Mammary epithelial cell (primary cell): ENCODE measurements around the gene TMEM82.

Experiments used
- EZH2 ChIP-seq: IDR thresholded peaks from 2 replicates; pipeline ENCODE4 v1.6.1; 2012; ENCODE audit warnings: low read length, inconsistent platforms, borderline replicate concordance
- TF ChIP-seq, protein P1 (sequence below), 2 donors: IDR thresholded peaks in 1 of 2; conservative IDR thresholded peaks in 1 of 2; 2 replicates each; pipeline ENCODE4 v1.5.1; 2011 to 2012; ENCODE audit warnings: inconsistent platforms in 2 of 2, low read length in 2 of 2, mild to moderate bottlenecking in 2 of 2, control low read depth in 1 of 2, low read depth in 1 of 2; ENCODE audit not compliant: insufficient read depth in 1 of 2; ENCODE audit errors: extremely low read depth in 1 of 2

DNA sequence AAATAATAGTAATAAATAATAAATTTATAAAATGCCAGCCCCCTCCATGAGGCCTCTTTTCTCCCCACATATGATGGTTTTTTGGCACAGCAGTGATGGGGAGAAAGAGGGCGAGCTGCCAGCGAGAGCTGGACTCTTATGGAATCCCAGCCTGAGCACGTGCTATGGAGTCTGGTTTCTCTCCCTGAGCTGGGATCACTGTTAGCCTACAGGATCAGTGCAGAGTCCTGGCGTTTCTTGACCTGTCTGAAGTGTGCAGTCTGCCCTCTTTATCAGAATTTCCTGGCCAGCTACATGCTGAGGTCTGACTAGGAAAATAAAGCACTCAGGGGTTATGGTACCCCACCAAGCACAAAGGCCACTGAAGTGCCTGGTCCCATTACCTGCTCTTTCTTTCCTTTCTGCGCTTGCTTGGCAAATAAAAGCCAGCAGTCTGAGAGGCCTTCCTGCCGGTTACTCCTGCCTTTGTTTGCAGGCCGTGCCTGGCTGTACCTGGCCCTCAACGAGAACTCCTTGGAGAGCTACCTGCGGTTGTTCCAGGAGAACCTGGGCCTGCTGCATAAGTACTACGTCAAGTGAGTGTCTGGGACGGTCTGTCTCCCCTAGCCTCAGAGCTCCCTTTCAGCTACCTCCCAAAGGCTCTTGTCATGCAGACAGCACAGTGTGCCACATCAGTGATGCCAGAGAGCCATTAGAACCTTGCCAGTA, 24.7 kb upstream of the TMEM82 start:
- TF ChIP-seq, protein P1, sequence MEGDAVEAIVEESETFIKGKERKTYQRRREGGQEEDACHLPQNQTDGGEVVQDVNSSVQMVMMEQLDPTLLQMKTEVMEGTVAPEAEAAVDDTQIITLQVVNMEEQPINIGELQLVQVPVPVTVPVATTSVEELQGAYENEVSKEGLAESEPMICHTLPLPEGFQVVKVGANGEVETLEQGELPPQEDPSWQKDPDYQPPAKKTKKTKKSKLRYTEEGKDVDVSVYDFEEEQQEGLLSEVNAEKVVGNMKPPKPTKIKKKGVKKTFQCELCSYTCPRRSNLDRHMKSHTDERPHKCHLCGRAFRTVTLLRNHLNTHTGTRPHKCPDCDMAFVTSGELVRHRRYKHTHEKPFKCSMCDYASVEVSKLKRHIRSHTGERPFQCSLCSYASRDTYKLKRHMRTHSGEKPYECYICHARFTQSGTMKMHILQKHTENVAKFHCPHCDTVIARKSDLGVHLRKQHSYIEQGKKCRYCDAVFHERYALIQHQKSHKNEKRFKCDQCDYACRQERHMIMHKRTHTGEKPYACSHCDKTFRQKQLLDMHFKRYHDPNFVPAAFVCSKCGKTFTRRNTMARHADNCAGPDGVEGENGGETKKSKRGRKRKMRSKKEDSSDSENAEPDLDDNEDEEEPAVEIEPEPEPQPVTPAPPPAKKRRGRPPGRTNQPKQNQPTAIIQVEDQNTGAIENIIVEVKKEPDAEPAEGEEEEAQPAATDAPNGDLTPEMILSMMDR (conservative IDR thresholded peaks at IDR 0.05 in 1 of 2, IDR thresholded peaks at IDR 0.05 in 1 of 2; ENCODE audit: extremely low read depth in 1 of 2, insufficient read depth in 1 of 2, low read depth in 1 of 2, low read length in 2 of 2), result no peak
- no peak for TF ChIP-seq EZH2
